Hematopoietic multipotent progenitor cell treated with erythropoietin and hydrocortisone succinate and interleukin-3 and kit ligand, for 6 days (in vitro differentiated cells): Measurements from ENCODE around the gene ADAMTSL1.

ENCODE experiments used
- DNase-seq: peaks from one replicate; pipeline ENCODE4 v3.0.0-alpha.2; 2015

ADAMTSL1 gene

GRCh38 chr9:18614651-18615050, 140.7 kb downstream of the ADAMTSL1 start:
- DNase-seq, result no peak

DNA sequence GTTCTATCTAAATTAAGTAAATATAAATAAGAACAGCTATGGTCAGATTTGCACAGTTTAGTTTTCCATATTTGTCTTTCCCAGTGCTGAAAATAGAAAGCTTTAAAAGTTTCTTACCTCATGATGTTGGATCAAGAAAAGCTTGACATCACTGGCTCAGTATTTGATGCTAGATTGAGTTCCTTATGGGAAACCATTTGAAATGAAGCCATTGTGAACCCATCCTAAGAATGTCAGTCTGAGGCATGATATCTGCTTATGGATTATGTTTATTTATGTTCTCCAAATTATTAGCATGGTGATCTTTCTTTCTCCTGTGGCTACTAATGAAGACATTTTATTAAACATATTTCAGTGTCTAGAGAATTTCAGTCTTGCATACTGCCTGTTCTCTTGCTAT, 143.0 kb downstream of the ADAMTSL1 start:
- DNase-seq, result no peak

- no peak for DNase-seq
Measured at GRCh38 chr9:18617759-18618158, 143.8 kb downstream of the ADAMTSL1 start.

DNA sequence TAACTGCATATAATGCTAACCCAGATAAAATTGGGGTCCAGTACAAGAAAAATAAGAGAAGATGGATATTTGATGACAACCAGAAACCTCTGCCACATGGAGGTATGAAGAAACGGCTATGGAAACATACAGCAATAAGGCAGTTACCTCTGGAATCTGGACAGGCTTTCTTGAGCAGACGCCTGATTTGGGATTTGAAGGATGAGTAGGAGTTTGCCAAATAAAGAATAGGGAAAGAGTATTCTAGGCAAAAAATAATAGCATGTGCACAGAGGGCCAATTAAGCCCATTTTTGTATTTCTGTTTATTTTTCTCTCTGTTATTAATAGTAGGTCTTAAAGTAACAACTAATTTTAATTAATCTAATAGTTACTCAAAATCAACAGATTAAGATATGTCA, 144.9 kb downstream of the ADAMTSL1 start:
- no peak for DNase-seq

- no peak for DNase-seq
Measured at GRCh38 chr9:18622186-18622836, 148.4 kb downstream of the ADAMTSL1 start.

GRCh38 chr9:18623221-18624079, 149.5 kb downstream of the ADAMTSL1 start:
- no peak for DNase-seq

DNA sequence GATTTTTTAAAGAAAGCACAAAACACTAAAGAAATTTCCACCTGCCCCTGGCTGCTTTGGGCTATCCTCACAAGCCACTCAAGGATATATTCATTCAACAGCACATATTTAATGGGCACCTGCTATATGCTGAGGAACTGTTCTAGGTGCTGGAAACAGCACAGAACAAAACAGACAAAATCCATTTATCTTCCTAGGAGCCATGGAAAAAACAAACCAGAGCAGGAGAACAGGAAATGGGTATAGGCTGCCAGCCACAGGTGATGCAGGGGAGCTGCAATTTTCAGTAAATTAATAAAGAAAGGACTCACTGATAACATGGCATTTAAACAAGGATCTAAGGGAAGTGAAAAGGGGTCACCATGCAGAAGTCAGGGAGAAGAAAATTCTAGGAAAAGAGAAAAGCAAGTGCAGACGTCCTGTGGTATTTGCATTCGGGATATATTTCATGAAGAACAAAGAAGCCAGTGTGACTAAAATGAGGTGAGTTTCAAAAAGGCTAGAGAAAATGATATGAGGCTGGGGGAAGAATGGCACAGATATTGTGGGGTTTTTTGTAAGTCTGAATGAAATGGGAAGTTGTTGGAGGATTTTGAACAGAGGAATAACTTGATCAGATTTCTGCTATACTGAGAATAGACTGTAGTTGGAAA, 152.2 kb downstream of the ADAMTSL1 start:
- no peak for DNase-seq

DNA sequence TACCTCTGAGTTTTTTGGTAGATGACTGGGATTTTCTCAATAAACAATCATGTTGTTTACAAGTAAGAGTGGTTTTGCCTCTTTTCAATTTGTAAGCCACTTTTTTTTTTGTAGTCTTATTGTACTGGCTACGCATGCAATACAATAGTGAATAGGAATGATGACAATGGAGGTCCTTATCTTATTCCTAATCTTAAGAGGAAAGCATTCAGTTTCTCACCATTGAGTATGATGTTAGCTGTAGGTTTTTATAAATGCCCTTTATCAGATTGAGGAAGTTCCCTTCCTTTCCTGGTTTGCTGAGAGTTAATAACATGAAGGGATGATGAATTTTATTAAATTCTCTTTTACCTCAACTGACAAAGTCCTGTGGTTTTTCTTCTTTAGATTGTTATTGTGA, 155.2 kb downstream of the ADAMTSL1 start:
- DNase-seq, result no peak

- no peak for DNase-seq
Measured at GRCh38 chr9:18632632-18633403, 158.9 kb downstream of the ADAMTSL1 start.

DNA sequence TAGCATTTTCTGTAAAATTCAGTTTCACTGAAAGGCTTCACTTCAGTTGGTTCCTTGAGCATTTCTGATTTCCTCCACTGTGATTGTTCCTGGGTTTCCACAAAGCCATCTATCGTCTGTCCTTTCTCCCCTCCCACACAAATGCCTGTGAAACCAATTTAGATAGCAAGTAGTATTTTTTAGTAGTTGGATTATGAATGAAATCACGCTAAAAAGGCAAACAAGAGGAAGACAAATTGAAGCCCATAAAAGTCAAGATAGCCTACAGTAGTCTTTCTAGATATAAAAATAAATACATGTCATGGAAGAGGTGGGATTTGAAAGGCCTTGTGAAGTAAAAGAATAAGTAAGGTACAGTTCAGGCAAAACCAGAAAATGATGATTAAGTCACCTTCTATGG, 162.8 kb downstream of the ADAMTSL1 start:
- DNase-seq, result no peak

- DNase-seq, result no peak
Measured at GRCh38 chr9:18638371-18639249, 164.7 kb downstream of the ADAMTSL1 start.

- DNase-seq, result no peak
Measured at GRCh38 chr9:18639911-18640310, 166.0 kb downstream of the ADAMTSL1 start.

GRCh38 chr9:18658804-18659705, 185.1 kb downstream of the ADAMTSL1 start:
- no peak for DNase-seq

DNA sequence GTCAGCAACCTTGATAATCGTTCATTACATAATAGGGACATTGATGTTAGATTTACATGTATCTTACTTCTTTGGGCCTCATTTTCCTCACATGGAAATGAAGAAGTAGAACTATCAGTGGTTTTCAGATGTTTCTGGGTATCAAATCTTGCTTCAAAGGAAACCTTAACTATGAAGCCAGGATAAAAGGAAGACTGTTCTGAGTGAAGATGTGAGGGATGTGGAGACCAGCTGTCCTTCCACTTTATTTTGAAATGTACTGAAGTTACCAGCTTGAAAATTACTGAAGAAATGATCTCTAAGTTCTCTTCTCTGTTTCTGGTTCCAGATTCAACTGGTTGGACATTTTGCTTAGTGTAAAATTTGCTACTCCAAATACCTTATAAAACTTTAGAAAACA, 186.0 kb downstream of the ADAMTSL1 start:
- DNase-seq, result no peak

GRCh38 chr9:18662320-18662719, 188.4 kb downstream of the ADAMTSL1 start:
- no peak for DNase-seq

GRCh38 chr9:18665947-18666346, 192.0 kb downstream of the ADAMTSL1 start:
- no peak for DNase-seq

DNA sequence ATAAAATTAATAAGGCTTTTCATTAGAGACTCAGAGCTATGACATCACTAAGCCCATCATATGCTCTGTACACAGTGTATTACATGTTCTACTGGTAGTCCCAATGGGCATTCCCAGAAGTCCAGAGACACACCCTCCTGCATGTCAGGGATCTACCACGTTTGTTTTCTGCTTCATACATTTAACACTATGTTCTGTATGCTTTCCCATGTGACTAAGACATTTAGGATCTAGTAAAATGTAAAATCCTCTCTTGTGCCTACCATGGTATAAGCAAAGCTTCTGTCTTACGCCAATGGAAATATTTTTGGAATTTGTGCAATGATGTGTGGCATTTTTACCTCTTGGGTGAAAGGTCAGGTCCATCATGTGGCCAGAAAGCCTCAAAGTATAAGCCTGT, 192.4 kb downstream of the ADAMTSL1 start:
- no peak for DNase-seq

DNA sequence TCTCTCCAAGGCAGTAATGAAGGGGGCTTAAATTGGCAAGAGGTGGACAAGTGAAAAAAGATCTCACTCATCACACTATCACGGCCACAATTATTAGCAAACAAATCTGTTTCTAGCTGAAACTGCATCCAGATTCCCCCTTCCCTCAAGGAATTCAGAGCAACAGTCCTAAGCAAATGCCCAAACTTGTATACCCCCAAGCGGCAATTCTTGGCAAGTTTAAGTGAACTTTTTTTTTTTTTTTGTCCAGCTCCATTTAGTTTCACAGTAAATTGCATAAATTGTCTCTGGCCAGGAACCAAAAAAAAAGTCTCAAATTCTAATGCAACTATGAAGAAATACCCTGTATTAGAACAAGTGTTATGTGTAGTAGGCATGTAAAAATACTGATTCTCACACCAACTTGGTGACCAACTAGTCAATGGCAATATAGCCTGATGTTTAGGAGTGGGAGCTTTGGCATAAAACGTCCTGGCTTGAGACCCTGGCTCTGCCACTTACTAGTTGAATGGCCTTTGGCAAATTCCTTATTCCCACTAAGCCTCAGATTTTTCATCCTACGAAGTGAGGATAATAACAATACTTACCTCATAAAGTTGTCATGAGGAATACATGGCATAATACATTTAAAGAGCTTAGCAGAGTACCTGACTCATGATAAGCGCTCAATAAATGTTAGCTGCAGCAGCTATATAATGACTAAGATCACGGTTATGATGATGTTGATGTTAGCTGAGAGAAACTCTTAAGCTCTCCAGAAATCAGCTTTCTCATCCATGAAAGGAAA, 193.2 kb downstream of the ADAMTSL1 start:
- DNase-seq, result no peak

GRCh38 chr9:18668944-18669343, 195.0 kb downstream of the ADAMTSL1 start:
- no peak for DNase-seq

GRCh38 chr9:18672706-18673105, 198.8 kb downstream of the ADAMTSL1 start:
- DNase-seq, result no peak
